GM18505 (cell line): ENCODE data around the gene RAI14.
"Not testable (repeated sequence)": the region's sequence is repeated elsewhere in the genome, so short reads cannot be mapped to it uniquely, and the experiment has no call there.

ENCODE experiments used
- ATAC-seq: cut with Tn5 transposase; IDR thresholded peaks from one replicate; pipeline ENCODE4 v1.9.1; 2021; ENCODE audit not compliant: unreplicated experiment
- POLR2A ChIP-seq: IDR thresholded peaks from 4 replicates; pipeline ENCODE4 v1.6.1; 2011; ENCODE audit warnings: borderline replicate concordance; ENCODE audit not compliant: insufficient read depth, insufficient read length; ENCODE audit errors: extremely low read depth

RAI14 gene

DNA sequence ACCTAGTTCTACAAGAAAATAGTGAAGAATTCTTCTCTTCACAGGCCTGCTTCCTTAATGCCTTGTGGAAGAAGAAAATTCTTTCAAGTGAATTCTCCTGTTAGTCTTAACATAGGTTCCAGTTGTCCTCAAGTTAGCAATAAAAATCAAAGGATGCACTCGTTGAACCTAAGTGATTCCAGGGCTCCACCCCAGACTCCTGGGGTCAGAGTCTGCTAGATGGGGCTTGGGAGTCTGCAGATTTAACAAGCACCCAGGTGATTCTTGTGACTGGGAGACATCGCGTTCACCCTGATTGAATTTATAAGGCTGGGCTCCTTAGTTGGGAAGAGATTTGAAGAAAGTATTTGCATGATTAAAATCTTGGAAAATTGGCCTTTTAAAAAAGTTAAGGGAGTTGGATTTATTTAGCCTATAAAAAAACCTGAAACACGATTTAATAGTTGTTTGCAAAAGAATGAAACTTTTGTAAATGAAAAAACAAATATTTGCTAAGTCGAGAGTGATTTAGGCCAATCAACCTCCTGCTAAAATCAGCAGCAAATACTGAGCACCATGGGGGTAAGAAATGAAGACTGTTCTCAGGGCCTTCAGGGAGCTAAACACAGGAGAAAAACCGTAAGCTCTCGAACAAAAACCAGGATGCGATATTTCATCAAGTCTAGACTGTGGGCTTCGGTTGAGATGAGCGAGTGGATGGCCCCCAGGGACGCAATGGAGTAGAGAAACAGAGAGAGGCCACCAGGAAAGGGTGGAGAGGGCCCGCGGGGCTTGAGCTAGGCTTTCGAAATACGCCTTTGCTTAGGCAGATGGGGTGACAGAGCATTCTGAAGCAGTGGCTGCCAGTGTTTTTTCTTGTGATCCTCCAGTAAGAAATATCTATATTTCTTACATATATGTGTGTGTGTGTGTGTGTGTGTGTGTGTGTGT lies 95.9 kb downstream of the RAI14 start:
- no peak for TF ChIP-seq POLR2A
- no peak for ATAC-seq

- ATAC-seq, result not testable (repeated sequence)
Observed at GRCh38 chr5:34753236-34753635, 97.1 kb downstream of the RAI14 start.

GRCh38 chr5:34755926-34756325 lies 99.8 kb downstream of the RAI14 start:
- no peak for ATAC-seq
- no peak for TF ChIP-seq POLR2A

DNA sequence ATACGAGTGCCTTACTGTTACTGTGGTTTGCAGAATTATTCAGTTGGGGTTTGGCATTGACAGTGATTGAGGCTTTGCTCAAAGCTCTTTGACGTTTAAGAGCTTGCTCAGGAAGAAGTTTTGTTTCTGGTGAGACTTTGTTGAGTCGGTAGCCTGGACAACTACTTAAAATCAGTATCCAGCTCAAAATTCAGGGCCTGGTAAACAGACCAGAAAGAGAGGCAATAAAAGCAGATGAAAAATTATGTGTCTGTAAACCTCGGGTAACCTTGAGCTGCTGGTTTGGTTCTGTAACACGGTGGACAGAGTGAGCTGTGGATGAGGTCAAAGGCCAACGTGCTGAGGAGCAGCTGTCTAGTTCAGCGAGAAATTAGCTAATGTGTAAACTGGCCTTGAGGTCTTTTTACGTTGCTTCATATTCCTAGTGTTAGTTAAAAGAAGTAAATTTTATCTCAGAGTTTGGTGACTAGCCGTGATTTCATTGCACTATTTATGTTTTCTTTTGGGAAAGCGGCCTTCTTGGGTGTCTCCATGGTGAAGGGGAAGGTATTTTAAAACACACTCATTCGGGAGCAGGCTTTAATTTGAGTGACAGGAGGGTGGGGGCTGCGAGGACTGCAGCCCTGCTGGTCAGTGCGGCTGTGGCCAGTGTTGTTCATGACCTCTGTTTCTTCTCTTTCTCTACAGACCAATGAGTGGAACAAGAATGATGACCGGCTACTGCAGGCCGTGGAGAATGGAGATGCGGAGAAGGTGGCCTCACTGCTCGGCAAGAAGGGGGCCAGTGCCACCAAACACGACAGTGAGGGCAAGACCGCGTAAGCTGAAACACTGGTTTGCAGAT lies 100.9 kb downstream of the RAI14 start:
- ATAC-seq, result no peak
- TF ChIP-seq POLR2A, result no peak

DNA sequence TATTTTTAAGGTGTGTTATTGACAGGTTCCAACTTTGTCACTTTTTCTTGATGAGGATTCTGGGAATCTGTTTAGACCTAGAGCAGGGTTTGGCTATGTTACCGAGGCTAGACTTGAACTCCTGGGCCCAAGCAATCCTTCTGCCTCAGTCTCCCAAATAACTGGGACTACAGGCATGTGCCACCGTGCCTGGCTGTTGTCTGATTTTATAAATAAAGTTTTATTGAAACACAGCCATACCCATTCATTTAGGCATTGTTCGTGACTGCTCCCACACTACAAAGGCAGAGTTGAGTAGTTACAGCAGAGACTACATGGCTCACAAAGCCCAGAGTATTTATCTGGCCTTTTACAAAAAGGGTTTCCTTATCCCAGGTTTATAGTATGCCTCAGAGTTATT lies 102.4 kb downstream of the RAI14 start:
- ATAC-seq, result no peak
- TF ChIP-seq POLR2A, result no peak

- not testable (repeated sequence) for ATAC-seq
Observed at GRCh38 chr5:34759213-34759612, 103.1 kb downstream of the RAI14 start.

- no peak for TF ChIP-seq POLR2A
- no peak for ATAC-seq
Observed at GRCh38 chr5:34765662-34766061, 109.5 kb downstream of the RAI14 start.

GRCh38 chr5:34767180-34767579 lies 111.1 kb downstream of the RAI14 start:
- no peak for ATAC-seq
- TF ChIP-seq POLR2A, result no peak

DNA sequence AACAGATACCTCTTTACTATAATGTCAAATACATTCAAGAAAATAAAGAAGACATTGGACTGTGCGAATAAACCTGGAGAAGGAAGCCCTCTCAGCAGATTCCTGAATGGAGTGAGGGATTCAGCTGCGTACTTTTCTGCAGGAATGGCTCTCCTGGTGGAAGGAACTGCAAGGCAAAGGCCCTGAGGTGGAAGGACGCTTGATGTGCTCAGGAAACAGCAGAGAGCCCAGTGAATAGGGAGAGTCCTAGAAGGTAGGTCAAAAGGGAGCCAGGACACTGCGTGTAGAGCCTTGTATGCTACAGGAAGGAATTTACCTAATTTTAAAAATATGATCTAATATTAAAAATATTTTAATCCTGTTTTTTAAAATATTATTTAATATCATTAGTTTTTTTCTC lies 114.4 kb downstream of the RAI14 start:
- TF ChIP-seq POLR2A, result no peak
- no peak for ATAC-seq

DNA sequence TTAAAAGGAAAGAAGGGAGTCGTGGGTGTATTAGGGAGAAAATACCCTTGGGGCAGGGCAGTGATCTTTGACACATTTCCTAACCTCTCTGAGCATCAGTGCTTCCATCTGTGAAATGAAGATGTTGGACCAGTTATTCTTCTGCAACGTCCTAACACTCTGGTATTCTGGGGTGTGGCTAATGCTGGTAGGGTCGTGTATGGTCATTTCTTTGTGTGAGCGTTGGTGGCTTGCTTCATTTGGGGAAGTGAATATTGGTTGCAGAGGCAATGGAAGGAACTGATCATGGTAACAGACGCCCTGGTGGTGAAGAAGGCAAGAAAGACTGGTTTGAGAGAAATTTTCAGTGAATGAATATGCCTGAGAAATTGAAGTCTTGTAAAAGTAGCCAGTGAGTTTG lies 114.9 kb downstream of the RAI14 start:
- no peak for ATAC-seq
- no peak for TF ChIP-seq POLR2A

GRCh38 chr5:34772267-34773098 lies 116.4 kb downstream of the RAI14 start:
- no peak for ATAC-seq
- no peak for TF ChIP-seq POLR2A

GRCh38 chr5:34774139-34774538 lies 118.0 kb downstream of the RAI14 start:
- no peak for ATAC-seq
- no peak for TF ChIP-seq POLR2A

GRCh38 chr5:34774678-34775077 lies 118.5 kb downstream of the RAI14 start:
- ATAC-seq, result not testable (repeated sequence)

DNA sequence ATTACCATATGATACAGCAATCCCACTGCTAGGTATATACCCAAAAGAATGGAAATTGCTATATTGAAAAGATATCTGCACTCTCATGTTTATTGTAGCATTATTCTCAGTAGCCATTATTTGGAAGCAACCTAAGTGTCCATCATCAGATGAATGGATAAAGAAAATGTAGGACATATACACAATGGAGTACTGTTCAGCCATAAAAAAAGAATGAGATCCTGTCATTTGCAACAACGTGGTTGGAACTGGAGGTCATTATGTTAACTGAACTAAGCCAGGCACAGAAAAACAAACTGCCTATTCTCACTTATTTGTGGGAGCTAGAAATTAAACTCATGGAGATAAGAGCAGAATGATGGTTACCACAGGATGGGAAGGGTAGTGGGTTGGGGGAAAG lies 119.8 kb downstream of the RAI14 start:
- ATAC-seq, result no peak
- no peak for TF ChIP-seq POLR2A
